MM.1S (cell line): Measurements from ENCODE around the gene HBE1.

ENCODE experiments used
- CTCF ChIP-seq: fragments of 300-600 bp; sonication (generic); IDR thresholded peaks from 2 replicates; pipeline ENCODE4 v1.5.1; 2016; ENCODE audit warnings: antibody characterized with exemption, low read length, mixed read lengths
- EZH2 ChIP-seq: fragments of 300-600 bp; sonication (generic); optimal IDR thresholded peaks from 2 replicates; pipeline ENCODE3; 2017; ENCODE audit warnings: low read depth, mild to moderate bottlenecking, antibody characterized with exemption, low read length, mixed read lengths
- EZH2phosphoT487 ChIP-seq: fragments of 300-600 bp; sonication (generic); IDR thresholded peaks from 2 replicates; pipeline ENCODE4 v1.6.1; 2018; ENCODE audit warnings: antibody characterized with exemption, low read length

- TF ChIP-seq CTCF (no peak), EZH2phosphoT487 (no peak), EZH2 (no peak)
Observed at GRCh38 chr11:5252919-5253265, 16.9 kb downstream of the HBE1 start.
